ENCODE measurements around the gene PLEKHF1.

- TF ChIP-seq CTCF (conservative IDR thresholded peaks at IDR 0.05; ENCODE audit: low read depth, low read length): no peak
- TF ChIP-seq EZH2phosphoT487 (IDR thresholded peaks at IDR 0.05; ENCODE audit: borderline replicate concordance, low read length): no peak
- TF ChIP-seq EZH2 (IDR thresholded peaks at IDR 0.05; ENCODE audit: low read length, unreplicated experiment): no peak
Measured at GRCh38 chr19:29686285-29686805, 21.1 kb downstream of the PLEKHF1 start.
